Measurements from ENCODE around the gene NACAD.
A peak's percentile ranks its signal among the peaks of the same experiment; 100 is the strongest.

NACAD gene

GRCh38 chr7:45084336-45084735 lies 4.4 kb downstream of the NACAD start:
- no peak overlapping the region for H3K4me3 ChIP-seq (replicated peaks in 1 of 2; ENCODE audit: low read depth in 2 of 2, low read length in 2 of 2)
- no peak for TF ChIP-seq CTCF (IDR thresholded peaks at IDR 0.05; ENCODE audit: low read depth, low read length)
- no peak for DNase-seq (ENCODE audit: low read depth in 2 of 2)

GRCh38 chr7:45082831-45083331 lies 5.9 kb downstream of the NACAD start:
- DNase-seq (ENCODE audit: low read depth in 2 of 2), result no peak
- H3K4me3 ChIP-seq (replicated peaks in 1 of 2; ENCODE audit: low read depth in 2 of 2, low read length in 2 of 2), result no peak overlapping the region
- no peak for TF ChIP-seq CTCF (IDR thresholded peaks at IDR 0.05; ENCODE audit: low read depth, low read length)

- peak; percentile 29 to 70 for DNase-seq (ENCODE audit: low read depth in 2 of 2)
- TF ChIP-seq CTCF (IDR thresholded peaks at IDR 0.05; ENCODE audit: low read depth, low read length), result no peak
Observed at GRCh38 chr7:45082031-45082830, 6.5 kb downstream of the NACAD start.

GRCh38 chr7:45081670-45081974 lies 7.1 kb downstream of the NACAD start:
- H3K4me3 ChIP-seq (replicated peaks in 1 of 2; ENCODE audit: low read depth in 2 of 2, low read length in 2 of 2), result no peak overlapping the region
- no peak for TF ChIP-seq CTCF (IDR thresholded peaks at IDR 0.05; ENCODE audit: low read depth, low read length)
- DNase-seq (ENCODE audit: low read depth in 2 of 2), result no peak

More at GRCh38 chr7:45082031-45082830, 6.5 kb downstream of the NACAD start:
- H3K4me3 ChIP-seq (replicated peaks in 1 of 2; ENCODE audit: low read depth in 2 of 2, low read length in 2 of 2), result no peak overlapping the region

GRCh38 chr7:45080958-45081669 lies 7.7 kb downstream of the NACAD start:
- no peak for DNase-seq (ENCODE audit: low read depth in 2 of 2)
- no peak for TF ChIP-seq CTCF (IDR thresholded peaks at IDR 0.05; ENCODE audit: low read depth, low read length)
- no peak overlapping the region for H3K4me3 ChIP-seq (replicated peaks in 1 of 2; ENCODE audit: low read depth in 2 of 2, low read length in 2 of 2)

GRCh38 chr7:45080265-45080957 lies 8.4 kb downstream of the NACAD start:
- H3K4me3 ChIP-seq (replicated peaks in 1 of 2; ENCODE audit: low read depth in 2 of 2, low read length in 2 of 2), result no peak overlapping the region
- DNase-seq (ENCODE audit: low read depth in 2 of 2), result no peak
- TF ChIP-seq CTCF (IDR thresholded peaks at IDR 0.05; ENCODE audit: low read depth, low read length), result no peak
